GM13976 (cell line): ENCODE measurements around the gene MX1.

Source experiments
- DNase-seq: peaks from one replicate; pipeline ENCODE4 v3.0.0; 2012; ENCODE audit warnings: low spot score
- CTCF ChIP-seq: IDR thresholded peaks from 2 replicates; pipeline ENCODE4 v1.5.1; 2012; ENCODE audit warnings: borderline replicate concordance, mild to moderate bottlenecking; ENCODE audit not compliant: insufficient read depth; ENCODE audit errors: extremely low read depth, missing control alignments, control extremely low read depth
- in situ Hi-C: fragments of 300-500 bp; cut with MboI; formaldehyde crosslinking; loops from one replicate; pipeline ENCODE4 v1.12.0; 2022; ENCODE audit warnings: low sequenced_read_pairs, mixed read lengths, inconsistent platforms; ENCODE audit not compliant: unreplicated experiment

Gene MX1

GRCh38 chr21:41426676-41427404 is 801 bp downstream of the MX1 start:
- in situ Hi-C loops: no loop called here
- TF ChIP-seq CTCF: no peak

GRCh38 chr21:41427556-41427955 is 1.5 kb downstream of the MX1 start:
- TF ChIP-seq CTCF: no peak
- no peak for DNase-seq
- in situ Hi-C loops: no loop called here

More at GRCh38 chr21:41426676-41427404, 801 bp downstream of the MX1 start:
- peak; percentile 50 for DNase-seq

- no peak for TF ChIP-seq CTCF
- no peak for DNase-seq
- in situ Hi-C loops: no loop called here
Measured at GRCh38 chr21:41428311-41428710, 2.3 kb downstream of the MX1 start.

- DNase-seq: no peak
- in situ Hi-C loops: no loop called here
- TF ChIP-seq CTCF: no peak
Measured at GRCh38 chr21:41428847-41429246, 2.8 kb downstream of the MX1 start.

GRCh38 chr21:41429305-41429704 is 3.3 kb downstream of the MX1 start:
- TF ChIP-seq CTCF: no peak
- in situ Hi-C loops: no loop called here
- no peak for DNase-seq

- in situ Hi-C loops: no loop called here
Measured at GRCh38 chr21:41429925-41430491, 4.0 kb downstream of the MX1 start.

More at GRCh38 chr21:41429925-41430491, 4.0 kb downstream of the MX1 start:
- no peak for DNase-seq
- TF ChIP-seq CTCF: no peak
